Stimulated activated CD8-positive, alpha-beta memory T cell treated with anti-CD3 and anti-CD28 coated beads, Interleukin-15, amount 100 ng/mL, for 1 hour (primary cell): ENCODE data around the gene VPS35L.
"Not testable (repeated sequence)": the region's sequence is repeated elsewhere in the genome, so short reads cannot be mapped to it uniquely, and the experiment has no call there.

Experiments used
- DNase-seq: peaks from one replicate; pipeline ENCODE4 v3.0.0-alpha.2; 2020; ENCODE audit warnings: low read depth

Gene VPS35L

GRCh38 chr16:19540241-19540970, 15.1 kb upstream of the VPS35L start:
- no peak for DNase-seq

- DNase-seq, result no peak
Measured at GRCh38 chr16:19542138-19542821, 13.2 kb upstream of the VPS35L start.

GRCh38 chr16:19543278-19543996, 12.1 kb upstream of the VPS35L start:
- not testable (repeated sequence) for DNase-seq

- DNase-seq, result no peak
Measured at GRCh38 chr16:19548144-19548543, 7.4 kb upstream of the VPS35L start.

- DNase-seq, result no peak
Measured at GRCh38 chr16:19549673-19550072, 5.8 kb upstream of the VPS35L start.

- no peak for DNase-seq
Measured at GRCh38 chr16:19555938-19556771, 652 bp downstream of the VPS35L start.

GRCh38 chr16:19559242-19559910, 3.9 kb downstream of the VPS35L start:
- DNase-seq, result no peak

GRCh38 chr16:19560078-19560477, 4.6 kb downstream of the VPS35L start:
- no peak for DNase-seq

- no peak for DNase-seq
Measured at GRCh38 chr16:19563377-19563776, 7.9 kb downstream of the VPS35L start.

- DNase-seq, result no peak
Measured at GRCh38 chr16:19566362-19566761, 10.9 kb downstream of the VPS35L start.

GRCh38 chr16:19567560-19567959, 12.1 kb downstream of the VPS35L start:
- DNase-seq, result no peak

- no peak for DNase-seq
Measured at GRCh38 chr16:19573997-19574396, 18.5 kb downstream of the VPS35L start.

- no peak for DNase-seq
Measured at GRCh38 chr16:19574615-19575014, 19.1 kb downstream of the VPS35L start.

- no peak for DNase-seq
Measured at GRCh38 chr16:19578378-19578971, 23.0 kb downstream of the VPS35L start.

- no peak for DNase-seq
Measured at GRCh38 chr16:19582050-19582831, 26.7 kb downstream of the VPS35L start.

- no peak for DNase-seq
Measured at GRCh38 chr16:19583665-19584300, 28.3 kb downstream of the VPS35L start.

- DNase-seq, result no peak
Measured at GRCh38 chr16:19588661-19589060, 33.2 kb downstream of the VPS35L start.

GRCh38 chr16:19589106-19589505, 33.6 kb downstream of the VPS35L start:
- DNase-seq, result no peak

- no peak for DNase-seq
Measured at GRCh38 chr16:19589771-19590302, 34.3 kb downstream of the VPS35L start.
